ENCODE measurements around the gene ZSCAN2.

Gene ZSCAN2

GRCh38 chr15:84590406-84590805, 10.4 kb upstream of the ZSCAN2 start:
- Mint-ChIP-seq H3K9me3 (no peaks in the 10 kb centered on the region), H3K4me1 (peaks cover 15% of the 10 kb centered on the region), H3K27me3 (peaks cover 9% of the 10 kb centered on the region), H3K27ac (no peak overlapping the region), H3K4me3 (no peak overlapping the region)
- ATAC-seq (no peak), DNase-seq (no peak)

GRCh38 chr15:84591815-84592214, 9.0 kb upstream of the ZSCAN2 start:
- peaks cover 2% of the 10 kb centered on the region for H3K27me3 Mint-ChIP-seq
- ATAC-seq (no peak), DNase-seq (no peak)
- no peaks in the 10 kb centered on the region for H3K9me3 Mint-ChIP-seq
- peaks cover 15% of the 10 kb centered on the region for H3K4me1 Mint-ChIP-seq
- no peak overlapping the region for H3K27ac Mint-ChIP-seq
- H3K4me3 Mint-ChIP-seq = no peak overlapping the region

GRCh38 chr15:84594617-84595290, 6.1 kb upstream of the ZSCAN2 start:
- H3K4me3 Mint-ChIP-seq = no peak overlapping the region
- no peaks in the 10 kb centered on the region for H3K9me3 Mint-ChIP-seq
- H3K4me1 Mint-ChIP-seq = peaks cover 34% of the 10 kb centered on the region
- no peak overlapping the region for H3K27ac Mint-ChIP-seq
- no peaks in the 10 kb centered on the region for H3K27me3 Mint-ChIP-seq
- ATAC-seq (no peak), DNase-seq (no peak)

GRCh38 chr15:84595660-84596059, 5.1 kb upstream of the ZSCAN2 start:
- Mint-ChIP-seq H3K27me3 (no peaks in the 10 kb centered on the region), H3K9me3 (no peaks in the 10 kb centered on the region), H3K4me1 (peaks cover 43% of the 10 kb centered on the region), H3K4me3 (no peak overlapping the region), H3K27ac (peak overlapping the region in 1 of 2 donors; percentile 35)
- DNase-seq = no peak
- no peak for ATAC-seq

- DNase-seq (no peak), ATAC-seq (no peak)
- H3K4me3 Mint-ChIP-seq = no peak overlapping the region
- no peak overlapping the region for H3K27ac Mint-ChIP-seq
- H3K4me1 Mint-ChIP-seq = peaks cover 55% of the 10 kb centered on the region
- H3K27me3 Mint-ChIP-seq = no peaks in the 10 kb centered on the region
- H3K9me3 Mint-ChIP-seq = no peaks in the 10 kb centered on the region
Measured at GRCh38 chr15:84597296-84597695, 3.5 kb upstream of the ZSCAN2 start.

- peak; percentile 36 for ATAC-seq
- no peaks in the 10 kb centered on the region for H3K27me3 Mint-ChIP-seq
- H3K4me3 Mint-ChIP-seq = peak overlapping the region; percentile 5 to 32
- H3K9me3 Mint-ChIP-seq = no peaks in the 10 kb centered on the region
- DNase-seq = peak in 1 of 2 donors; percentile 28
- peaks cover 65% of the 10 kb centered on the region for H3K4me1 Mint-ChIP-seq
- H3K27ac Mint-ChIP-seq = peak overlapping the region in 1 of 2 donors; percentile 79
Measured at GRCh38 chr15:84598250-84598649, 2.6 kb upstream of the ZSCAN2 start.

- peaks cover 71% of the 10 kb centered on the region for H3K4me1 Mint-ChIP-seq
- no peak overlapping the region for H3K27ac Mint-ChIP-seq
- ATAC-seq = no peak
- peak; percentile 19 to 46 for DNase-seq
- no peaks in the 10 kb centered on the region for H3K27me3 Mint-ChIP-seq
- no peaks in the 10 kb centered on the region for H3K9me3 Mint-ChIP-seq
- H3K4me3 Mint-ChIP-seq = peak overlapping the region; percentile 32 to 51
Measured at GRCh38 chr15:84598993-84599392, 1.8 kb upstream of the ZSCAN2 start.

- H3K4me1 Mint-ChIP-seq = peaks cover 74% of the 10 kb centered on the region
- H3K27ac Mint-ChIP-seq = no peak overlapping the region
- no peaks in the 10 kb centered on the region for H3K27me3 Mint-ChIP-seq
- H3K9me3 Mint-ChIP-seq = no peaks in the 10 kb centered on the region
- ATAC-seq (no peak), DNase-seq (no peak)
- H3K4me3 Mint-ChIP-seq = peak overlapping the region; percentile 97 to 98
Measured at GRCh38 chr15:84599906-84600305, 903 bp upstream of the ZSCAN2 start.

- Mint-ChIP-seq H3K27ac (peak overlapping the region; percentile 23 to 84), H3K4me1 (peaks cover 78% of the 10 kb centered on the region), H3K4me3 (peak overlapping the region; percentile 97 to 98), H3K27me3 (no peaks in the 10 kb centered on the region), H3K9me3 (no peaks in the 10 kb centered on the region)
- ATAC-seq = peak; percentile 18
- DNase-seq = peak in 1 of 2 donors; percentile 33
Measured at GRCh38 chr15:84600331-84600686, 500 bp upstream of the ZSCAN2 start.

- Mint-ChIP-seq H3K4me1 (peaks cover 89% of the 10 kb centered on the region), H3K4me3 (peak overlapping the region; percentile 97 to 98), H3K27ac (peak overlapping the region; percentile 81 to 86), H3K9me3 (no peaks in the 10 kb centered on the region), H3K27me3 (no peaks in the 10 kb centered on the region)
- no peak for DNase-seq
- ATAC-seq = no peak
Measured at GRCh38 chr15:84601555-84601838, 688 bp downstream of the ZSCAN2 start.

- ATAC-seq = no peak
- H3K27me3 Mint-ChIP-seq = no peaks in the 10 kb centered on the region
- H3K4me3 Mint-ChIP-seq = peak overlapping the region; percentile 47 to 78
- H3K27ac Mint-ChIP-seq = peak overlapping the region in 1 of 2 donors; percentile 79
- no peaks in the 10 kb centered on the region for H3K9me3 Mint-ChIP-seq
- H3K4me1 Mint-ChIP-seq = peaks cover 88% of the 10 kb centered on the region
- DNase-seq = no peak
Measured at GRCh38 chr15:84603630-84604379, 3.0 kb downstream of the ZSCAN2 start.

- peak overlapping the region; percentile 75 to 78 for H3K4me3 Mint-ChIP-seq
- H3K27ac Mint-ChIP-seq = peak overlapping the region; percentile 81 to 94
- H3K9me3 Mint-ChIP-seq = no peaks in the 10 kb centered on the region
- peak; percentile 57 for ATAC-seq
- H3K4me1 Mint-ChIP-seq = peaks cover 82% of the 10 kb centered on the region
- no peaks in the 10 kb centered on the region for H3K27me3 Mint-ChIP-seq
- peak; percentile 66 to 80 for DNase-seq
Measured at GRCh38 chr15:84604826-84605553, 4.2 kb downstream of the ZSCAN2 start.

- Mint-ChIP-seq H3K4me1 (peaks cover 77% of the 10 kb centered on the region), H3K27me3 (no peaks in the 10 kb centered on the region), H3K4me3 (peak overlapping the region; percentile 75 to 78), H3K27ac (peak overlapping the region; percentile 81 to 94), H3K9me3 (no peaks in the 10 kb centered on the region)
- ATAC-seq = no peak
- no peak for DNase-seq
Measured at GRCh38 chr15:84605554-84605882, 4.7 kb downstream of the ZSCAN2 start.

- peaks cover 69% of the 10 kb centered on the region for H3K4me1 Mint-ChIP-seq
- H3K4me3 Mint-ChIP-seq = no peak overlapping the region
- no peaks in the 10 kb centered on the region for H3K9me3 Mint-ChIP-seq
- ATAC-seq (no peak), DNase-seq (no peak)
- no peaks in the 10 kb centered on the region for H3K27me3 Mint-ChIP-seq
- H3K27ac Mint-ChIP-seq = no peak overlapping the region
Measured at GRCh38 chr15:84606653-84607120, 5.9 kb downstream of the ZSCAN2 start.

GRCh38 chr15:84608707-84609284, 8.0 kb downstream of the ZSCAN2 start:
- no peak for ATAC-seq
- Mint-ChIP-seq H3K27me3 (no peaks in the 10 kb centered on the region), H3K27ac (no peak overlapping the region), H3K4me3 (no peak overlapping the region), H3K4me1 (peaks cover 48% of the 10 kb centered on the region), H3K9me3 (no peaks in the 10 kb centered on the region)
- no peak for DNase-seq
